Transverse colon (tissue), 4 donors: Measurements from ENCODE around the gene CHD2. TPM values are rescaled to one million over a fixed set of nuclear protein-coding genes. Genes with fewer than 3 reads are reported as not detected.

Source experiments
- DNase-seq: peaks from one replicate; pipeline ENCODE4 v3.0.0-alpha.2; 2019
- H3K27ac ChIP-seq, 4 donors: fragments of 200-600 bp; sonication (generic); 2 replicates each; pipeline ENCODE4 v1.5.1; 2016 to 2018; ENCODE audit warnings: inconsistent platforms in 4 of 4
- H3K27me3 ChIP-seq: fragments of 200-600 bp; sonication (generic); 2 replicates; pipeline ENCODE4 v1.5.1; 2017; ENCODE audit warnings: inconsistent platforms
- H3K36me3 ChIP-seq, 4 donors: fragments of 200-600 bp; sonication (generic); 2 replicates each; pipeline ENCODE4 v1.5.1; 2017 to 2019; ENCODE audit warnings: inconsistent platforms in 4 of 4
- H3K4me1 ChIP-seq, 4 donors: fragments of 200-600 bp; sonication (generic); 2 replicates each; pipeline ENCODE4 v1.5.1; 2017 to 2020; ENCODE audit warnings: inconsistent platforms in 4 of 4
- H3K4me3 ChIP-seq, 4 donors: fragments of 200-600 bp; sonication (generic); 1 replicate in 1 of 4; 2 replicates in 3 of 4; pipeline versions ENCODE4 v1.5.1 to v1.6.1; 2017 to 2019; ENCODE audit warnings: inconsistent platforms in 4 of 4
- H3K9me3 ChIP-seq, 2 donors: fragments of 200-600 bp; sonication (generic); 2 replicates each; pipeline ENCODE4 v1.5.1; 2017 to 2019; ENCODE audit warnings: inconsistent platforms in 2 of 2
- EP300 ChIP-seq: sonication (generic); formaldehyde crosslinking; IDR thresholded peaks from one replicate; pipeline ENCODE4 v1.6.1; 2017; ENCODE audit warnings: antibody characterized with exemption, low read depth
- POLR2A ChIP-seq: fragments of 450-650 bp; IDR thresholded peaks from one replicate; pipeline ENCODE4 v1.6.1; 2016; ENCODE audit warnings: antibody characterized with exemption, mild to moderate bottlenecking, moderate library complexity
- POLR2AphosphoS5 ChIP-seq, 3 donors: sonication (generic); formaldehyde crosslinking; IDR thresholded peaks; one replicate each; pipeline ENCODE4 v1.6.1; 2016; ENCODE audit warnings: antibody characterized with exemption in 3 of 3
- WGBS, 2 donors: methylation state at CpG; one replicate each; pipeline ENCODE4 v1.1.5; 2018; ENCODE audit warnings: low coverage in 1 of 2; 5-methylcytosine and 5-hydroxymethylcytosine counted together
- in situ Hi-C, 4 donors: fragments of 200-750 bp; cut with MboI; loops; one replicate each; pipeline versions ENCODE4 v1.15.0 to v1.15.1; 2017; ENCODE audit warnings: low sequenced_read_pairs in 3 of 4, low pct_ligation_motif_present in 1 of 4, low pct_unique_long_range_greater_than_20kb in 1 of 4
- intact Hi-C: fragments of 100-400 bp; cut with DNase I; formaldehyde crosslinking; loops from one replicate; pipeline ENCODE4 v1.15.1; 2023; ENCODE audit warnings: low total_unique reads
- total RNA-seq, 4 donors: library from RNA; depleted of rRNA; stranded (reverse); fragments of >200 nt; gene quantifications; one replicate each; pipeline ENCODE4 v1.1.0, GENCODE V29; 2016
- TF ChIP-seq, protein P1 (sequence below), 5 experiments: fragments of 200-600 bp in 3 of 5; fragments of 450-650 bp in 2 of 5; sonication (generic) in 3 of 5; IDR thresholded peaks; 1 replicate in 2 of 5; 2 replicates in 3 of 5; pipeline ENCODE4 v1.5.1; 2016 to 2017; ENCODE audit warnings: antibody characterized with exemption in 5 of 5, inconsistent platforms in 3 of 5, mild to moderate bottlenecking in 2 of 5, moderate library complexity in 1 of 5

Gene CHD2
- total RNA-seq, 4 donors from 2014 or later = 90.5 to 190 (median 138) TPM

DNA sequence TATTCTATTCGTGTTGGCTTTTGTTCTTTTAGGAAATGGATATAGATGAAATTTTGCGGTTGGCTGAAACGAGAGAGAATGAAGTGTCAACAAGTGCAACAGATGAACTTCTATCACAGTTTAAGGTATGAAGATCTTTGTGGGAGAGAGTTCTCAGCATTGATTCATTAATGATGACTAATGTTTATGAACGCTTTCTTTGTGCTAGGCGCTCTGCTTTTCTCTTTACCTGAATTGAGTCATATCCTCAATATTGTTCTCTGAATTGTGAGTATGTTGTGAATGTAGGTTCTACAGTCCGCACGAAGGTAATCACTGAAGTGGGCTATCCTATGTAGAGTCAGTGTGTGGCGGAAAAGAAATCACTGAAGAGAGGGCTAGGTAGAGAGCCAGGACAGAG is 81.2 kb downstream of the CHD2 start:
- H3K27me3 ChIP-seq = no peaks in the 10 kb centered on the region
- intact Hi-C loops (loop anchor here (10.0 kb wide), 1 partner anchor 187 kb away; no protein-coding TSS in a partner anchor), in situ Hi-C loops (no loop called here)
- H3K36me3 ChIP-seq = peaks cover 0 to 92% (median 40%) of the 10 kb centered on the region in 4 donors
- no peak overlapping the region for H3K4me3 ChIP-seq
- no peak for TF ChIP-seq POLR2AphosphoS5 (IDR thresholded peaks at IDR 0.05)
- no peak for TF ChIP-seq EP300
- TF ChIP-seq, protein P1, sequence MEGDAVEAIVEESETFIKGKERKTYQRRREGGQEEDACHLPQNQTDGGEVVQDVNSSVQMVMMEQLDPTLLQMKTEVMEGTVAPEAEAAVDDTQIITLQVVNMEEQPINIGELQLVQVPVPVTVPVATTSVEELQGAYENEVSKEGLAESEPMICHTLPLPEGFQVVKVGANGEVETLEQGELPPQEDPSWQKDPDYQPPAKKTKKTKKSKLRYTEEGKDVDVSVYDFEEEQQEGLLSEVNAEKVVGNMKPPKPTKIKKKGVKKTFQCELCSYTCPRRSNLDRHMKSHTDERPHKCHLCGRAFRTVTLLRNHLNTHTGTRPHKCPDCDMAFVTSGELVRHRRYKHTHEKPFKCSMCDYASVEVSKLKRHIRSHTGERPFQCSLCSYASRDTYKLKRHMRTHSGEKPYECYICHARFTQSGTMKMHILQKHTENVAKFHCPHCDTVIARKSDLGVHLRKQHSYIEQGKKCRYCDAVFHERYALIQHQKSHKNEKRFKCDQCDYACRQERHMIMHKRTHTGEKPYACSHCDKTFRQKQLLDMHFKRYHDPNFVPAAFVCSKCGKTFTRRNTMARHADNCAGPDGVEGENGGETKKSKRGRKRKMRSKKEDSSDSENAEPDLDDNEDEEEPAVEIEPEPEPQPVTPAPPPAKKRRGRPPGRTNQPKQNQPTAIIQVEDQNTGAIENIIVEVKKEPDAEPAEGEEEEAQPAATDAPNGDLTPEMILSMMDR (IDR thresholded peaks at IDR 0.05) = no peak
- no peak for TF ChIP-seq POLR2A
- H3K4me1 ChIP-seq = peaks cover 0 to 9% (median 3%) of the 10 kb centered on the region in 4 donors
- WGBS, 2 donors = 83 to 92% methylated on average over 4 to 8 of the region's 8 CpGs
- H3K27ac ChIP-seq = no peak overlapping the region
- H3K9me3 ChIP-seq = no peaks in the 10 kb centered on the region
- DNase-seq = no peak

DNA sequence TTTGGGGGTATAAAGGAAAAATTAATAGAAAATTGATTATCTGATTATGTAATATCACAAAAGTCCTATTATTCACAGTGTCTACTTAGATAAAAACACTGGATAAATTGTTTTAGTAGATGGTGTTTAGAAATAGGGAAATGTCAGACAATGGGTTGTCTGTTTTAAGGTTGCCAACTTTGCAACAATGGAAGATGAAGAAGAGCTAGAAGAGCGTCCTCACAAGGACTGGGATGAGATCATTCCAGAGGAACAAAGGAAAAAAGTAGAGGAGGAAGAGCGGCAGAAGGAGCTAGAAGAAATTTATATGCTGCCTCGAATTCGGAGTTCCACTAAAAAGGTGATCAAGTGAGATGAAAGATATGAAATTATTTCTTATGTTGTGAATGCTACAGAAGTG is 84.0 kb downstream of the CHD2 start:
- no peak for TF ChIP-seq EP300
- no peak for TF ChIP-seq POLR2AphosphoS5 (IDR thresholded peaks at IDR 0.05)
- TF ChIP-seq, protein P1 (IDR thresholded peaks at IDR 0.05) = no peak
- TF ChIP-seq POLR2A = no peak
- intact Hi-C loops (loop anchor here (10.0 kb wide), 1 partner anchor 189 kb away; no protein-coding TSS in a partner anchor), in situ Hi-C loops (no loop called here)
- H3K27me3 ChIP-seq = no peaks in the 10 kb centered on the region
- peaks cover 0 to 85% (median 42%) of the 10 kb centered on the region in 4 donors for H3K36me3 ChIP-seq
- H3K4me3 ChIP-seq = no peak overlapping the region
- no peak overlapping the region for H3K27ac ChIP-seq
- 86 to 90% methylated on average over 4 of the region's 4 CpGs for WGBS, 2 donors
- H3K9me3 ChIP-seq = no peaks in the 10 kb centered on the region
- peaks cover 0 to 3% (median 0%) of the 10 kb centered on the region in 4 donors for H3K4me1 ChIP-seq
- DNase-seq = no peak

DNA sequence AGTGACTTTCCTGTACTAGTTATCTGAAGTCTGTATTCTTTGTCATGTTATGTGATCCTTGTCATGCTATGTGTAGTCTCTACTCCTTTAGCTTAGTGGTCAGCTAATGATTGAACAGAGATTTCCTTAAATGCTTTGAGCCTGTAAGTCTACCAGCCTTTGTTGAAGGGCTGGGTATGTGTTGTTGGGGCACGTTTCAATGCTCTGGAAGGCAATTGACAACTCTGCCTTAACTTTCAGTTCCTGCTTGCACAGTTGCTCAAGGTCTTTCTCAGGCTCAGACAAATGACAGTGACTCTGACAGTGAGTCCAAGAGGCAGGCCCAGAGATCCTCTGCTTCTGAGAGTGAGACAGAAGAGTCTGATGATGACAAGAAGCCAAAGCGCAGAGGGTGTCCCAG is 89.3 kb downstream of the CHD2 start:
- Histone ChIP-seq H3K4me1 (no peaks in the 10 kb centered on the region), H3K27me3 (no peaks in the 10 kb centered on the region), H3K4me3 (no peak overlapping the region), H3K27ac (no peak overlapping the region), H3K36me3 (peaks cover 0 to 83% (median 38%) of the 10 kb centered on the region in 4 donors), H3K9me3 (no peaks in the 10 kb centered on the region)
- intact Hi-C loops (loop anchor here (10.0 kb wide), 1 partner anchor 195 kb away; no protein-coding TSS in a partner anchor), in situ Hi-C loops (no loop called here)
- no peak for TF ChIP-seq EP300
- WGBS, 2 donors = 78 to 92% methylated on average over 2 of the region's 2 CpGs
- DNase-seq = no peak

DNA sequence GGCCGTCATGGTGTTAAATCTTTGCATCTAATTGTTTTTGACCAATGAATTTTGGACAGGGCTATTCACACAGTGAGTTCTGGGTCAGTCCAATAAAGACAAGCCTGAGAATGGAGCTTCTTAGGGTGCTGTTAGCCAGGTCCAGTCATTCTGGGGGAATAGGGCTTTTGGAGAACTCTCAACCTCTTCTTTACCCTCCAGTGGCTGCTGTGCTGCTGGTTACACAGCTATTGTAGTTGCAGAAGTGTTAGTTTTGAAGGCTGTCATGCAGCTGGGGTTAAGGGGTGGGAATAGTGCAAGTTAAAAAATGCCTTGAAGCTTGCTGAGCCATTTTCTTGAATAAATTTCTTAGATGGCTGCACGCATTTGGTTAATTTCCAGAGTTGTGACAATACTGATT is 89.9 kb downstream of the CHD2 start:
- 92 to 100% methylated on average over 1 to 2 of the region's 2 CpGs for WGBS, 2 donors
- intact Hi-C loops = no loop called here
- peaks cover 0 to 83% (median 39%) of the 10 kb centered on the region in 4 donors for H3K36me3 ChIP-seq

More for the DNA sequence above, 89.9 kb downstream of the CHD2 start:
- DNase-seq = no peak
- Histone ChIP-seq H3K4me3 (no peak overlapping the region), H3K27ac (no peak overlapping the region), H3K27me3 (no peaks in the 10 kb centered on the region), H3K4me1 (no peaks in the 10 kb centered on the region), H3K9me3 (no peaks in the 10 kb centered on the region)
- TF ChIP-seq POLR2AphosphoS5 (IDR thresholded peaks at IDR 0.05) (no peak), EP300 (no peak), POLR2A (no peak)
- TF ChIP-seq, protein P1 (IDR thresholded peaks at IDR 0.05) = no peak
- in situ Hi-C loops = loop anchor here in 1 of 4 donors (10.0 kb wide), 1 partner anchor 195 kb away; no protein-coding TSS in a partner anchor
